ENCODE data around the gene NOS2.
"Not testable (repeated sequence)": the region's sequence is repeated elsewhere in the genome, so short reads cannot be mapped to it uniquely, and the experiment has no call there.

Gene NOS2

GRCh38 chr17:27783440-27784350 lies 16.6 kb downstream of the NOS2 start:
- DNase-seq = no peak

GRCh38 chr17:27782791-27783206 lies 17.5 kb downstream of the NOS2 start:
- peak; percentile 43 for DNase-seq

GRCh38 chr17:27780828-27781404 lies 19.4 kb downstream of the NOS2 start:
- no peak for DNase-seq

GRCh38 chr17:27780092-27780827 lies 20.1 kb downstream of the NOS2 start:
- no peak for DNase-seq

- DNase-seq = no peak
These were observed 22.1 kb downstream of the NOS2 start for GRCh38 chr17:27778183-27778582.

GRCh38 chr17:27776882-27777624 lies 23.3 kb downstream of the NOS2 start:
- no peak for DNase-seq

- no peak for DNase-seq
These were observed 28.7 kb downstream of the NOS2 start for GRCh38 chr17:27771586-27771985.

- no peak for DNase-seq
These were observed 29.5 kb downstream of the NOS2 start for GRCh38 chr17:27770877-27771276.

- no peak for DNase-seq
These were observed 31.4 kb downstream of the NOS2 start for GRCh38 chr17:27768858-27769410.

- no peak for DNase-seq
These were observed 33.9 kb downstream of the NOS2 start for GRCh38 chr17:27766438-27766837.

GRCh38 chr17:27765353-27765752 lies 35.0 kb downstream of the NOS2 start:
- DNase-seq = no peak

GRCh38 chr17:27764589-27764988 lies 35.7 kb downstream of the NOS2 start:
- peak; percentile 12 for DNase-seq

- DNase-seq = no peak
These were observed 37.6 kb downstream of the NOS2 start for GRCh38 chr17:27762527-27763305.

- DNase-seq = not testable (repeated sequence)
These were observed 39.4 kb downstream of the NOS2 start for GRCh38 chr17:27760931-27761330.

GRCh38 chr17:27760069-27760885 lies 40.1 kb downstream of the NOS2 start:
- peak; percentile 35 for DNase-seq

- no peak for DNase-seq
These were observed 40.8 kb downstream of the NOS2 start for GRCh38 chr17:27759528-27759927.

- peak; percentile 56 for DNase-seq
These were observed 43.6 kb downstream of the NOS2 start for GRCh38 chr17:27756467-27757371.

GRCh38 chr17:27755706-27756466 lies 44.4 kb downstream of the NOS2 start:
- DNase-seq = no peak

GRCh38 chr17:27754549-27754948 lies 45.8 kb downstream of the NOS2 start:
- no peak for DNase-seq

Measured in NCI-H1694 treated with DMSO at 0.1 percent for 48 hours (cell line).